HEK293 (cell line): Measurements from ENCODE around the gene KCNA4.

Source experiments
- CTCF ChIA-PET: fragments of 350-600 bp; formaldehyde crosslinking; extraction: SDS; loops from one replicate; lab custom pipeline; 2021; ENCODE audit warnings: antibody characterized with exemption; lab: Yijun Ruan, JAX
- POLR2A ChIA-PET: fragments of 300-600 bp; formaldehyde crosslinking; extraction: SDS; loops from one replicate; lab custom pipeline; 2020; ENCODE audit warnings: antibody characterized with exemption, inconsistent platforms; lab: Yijun Ruan, JAX
- H3K27ac ChIP-seq: fragments of 200-500 bp; sonication (Bioruptor generic); 2 replicates; pipeline ENCODE4 v1.5.1; 2014; ENCODE audit warnings: low read depth, low read length, control low read depth, inconsistent platforms; ENCODE audit errors: extremely low read depth
- H3K36me3 ChIP-seq, 2 experiments: fragments of 200-500 bp in 1 of 2; sonication (Bioruptor generic) in 1 of 2; 1 replicate in 1 of 2; 2 replicates in 1 of 2; pipeline ENCODE4 v1.5.1; 2014 to 2017; ENCODE audit warnings: inconsistent platforms in 2 of 2, low read length in 2 of 2; ENCODE audit not compliant: control insufficient read depth in 2 of 2, insufficient read depth in 1 of 2
- H3K4me1 ChIP-seq: fragments of 200-500 bp; sonication (Bioruptor generic); 2 replicates; pipeline ENCODE4 v1.5.1; 2014; ENCODE audit warnings: mild to moderate bottlenecking, low read length, inconsistent platforms; ENCODE audit not compliant: control insufficient read depth, insufficient read depth
- H3K4me3 ChIP-seq: 2 replicates; pipeline ENCODE4 v1.5.1; 2011; ENCODE audit warnings: low read depth, mild to moderate bottlenecking, control low read depth, low read length, moderate library complexity
- H3K9me3 ChIP-seq: fragments of 200-500 bp; sonication (Bioruptor generic); 2 replicates; pipeline ENCODE4 v1.5.1; 2014; ENCODE audit warnings: low read depth, low read length, inconsistent platforms; ENCODE audit not compliant: control insufficient read depth, insufficient read depth
- HOXC10 ChIP-seq: sonication (generic); formaldehyde crosslinking; IDR thresholded peaks from 2 replicates; pipeline ENCODE4 v1.8.1; 2023; ENCODE audit warnings: mild to moderate bottlenecking, missing genetic modification reagents
- WT1 ChIP-seq: fragments of 450-650 bp; formaldehyde crosslinking; IDR thresholded peaks from 2 replicates; pipeline ENCODE4 v1.5.1; 2016; ENCODE audit warnings: missing biosample characterization, missing genetic modification characterization
- ZBTB17 ChIP-seq: fragments of 450-650 bp; formaldehyde crosslinking; IDR thresholded peaks from 2 replicates; pipeline ENCODE4 v1.5.1; 2016; ENCODE audit warnings: missing biosample characterization, missing genetic modification characterization
- ZNF16 ChIP-seq: fragments of 450-650 bp; formaldehyde crosslinking; IDR thresholded peaks from 2 replicates; pipeline ENCODE4 v1.5.1; 2016; ENCODE audit warnings: low read depth, missing biosample characterization, missing genetic modification characterization
- ZNF211 ChIP-seq: fragments of 450-650 bp; formaldehyde crosslinking; IDR thresholded peaks from 2 replicates; pipeline ENCODE4 v1.5.1; 2016; ENCODE audit warnings: low read depth, missing biosample characterization, missing genetic modification characterization
- ZNF560 ChIP-seq: fragments of 450-650 bp; formaldehyde crosslinking; IDR thresholded peaks from 2 replicates; pipeline ENCODE4 v1.5.1; 2017; ENCODE audit warnings: missing biosample characterization, missing genetic modification characterization, borderline replicate concordance
- ZNF561 ChIP-seq: fragments of 450-650 bp; IDR thresholded peaks from 2 replicates; pipeline ENCODE4 v1.5.1; 2018; ENCODE audit warnings: missing biosample characterization, missing genetic modification characterization, borderline replicate concordance
- ZNF701 ChIP-seq: fragments of 450-650 bp; formaldehyde crosslinking; IDR thresholded peaks from 2 replicates; pipeline ENCODE4 v1.5.1; 2016; ENCODE audit warnings: missing biosample characterization, missing genetic modification characterization
- ZNF768 ChIP-seq: fragments of 450-650 bp; formaldehyde crosslinking; IDR thresholded peaks from 2 replicates; pipeline ENCODE4 v1.5.1; 2018; ENCODE audit warnings: missing biosample characterization, mild to moderate bottlenecking, missing genetic modification characterization
- ZNF792 ChIP-seq: fragments of 450-650 bp; formaldehyde crosslinking; IDR thresholded peaks from 2 replicates; pipeline ENCODE4 v1.5.1; 2016; ENCODE audit warnings: missing biosample characterization, missing genetic modification characterization
- ZSCAN23 ChIP-seq: fragments of 450-650 bp; formaldehyde crosslinking; IDR thresholded peaks from 2 replicates; pipeline ENCODE4 v1.5.1; 2016; ENCODE audit warnings: missing biosample characterization, missing genetic modification characterization
- TF ChIP-seq, protein P1 (sequence below): fragments of 450-650 bp; formaldehyde crosslinking; IDR thresholded peaks from 2 replicates; pipeline ENCODE4 v1.5.1; 2016; ENCODE audit warnings: missing biosample characterization, missing genetic modification characterization
- TF ChIP-seq, protein P2 (sequence below): fragments of 450-650 bp; formaldehyde crosslinking; IDR thresholded peaks from 2 replicates; pipeline ENCODE4 v1.5.1; 2016; ENCODE audit warnings: missing biosample characterization, missing genetic modification characterization, low read depth
- TF ChIP-seq, protein P3 (sequence below): fragments of 450-650 bp; IDR thresholded peaks from 2 replicates; pipeline ENCODE4 v1.5.1; 2018; ENCODE audit warnings: missing biosample characterization, mild to moderate bottlenecking, missing genetic modification characterization
- TF ChIP-seq, protein P4 (sequence below): fragments of 450-650 bp; formaldehyde crosslinking; conservative IDR thresholded peaks from 2 replicates; pipeline ENCODE4 v1.5.1; 2016; ENCODE audit warnings: low read depth, missing biosample characterization, missing genetic modification characterization

Gene KCNA4

DNA sequence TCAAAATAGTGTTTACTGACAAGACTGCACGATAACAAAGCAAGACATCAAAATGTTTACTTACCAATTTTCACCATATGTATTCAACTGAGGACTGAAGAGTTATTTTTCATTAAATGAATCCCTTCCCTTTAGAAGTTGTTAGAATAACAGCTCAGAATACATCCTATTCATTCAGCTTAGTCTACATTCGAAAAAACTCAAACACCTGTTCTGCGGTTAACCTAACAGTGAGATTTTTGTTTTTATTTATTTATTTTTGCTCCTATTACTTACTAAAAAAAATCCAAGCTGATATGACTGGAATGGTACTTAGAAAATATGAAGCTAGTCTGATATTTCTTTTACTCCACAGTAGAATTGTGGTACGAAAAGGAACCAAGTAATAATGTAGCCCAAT, 10.0 kb downstream of the KCNA4 start (continued):
- TF ChIP-seq, protein P1, sequence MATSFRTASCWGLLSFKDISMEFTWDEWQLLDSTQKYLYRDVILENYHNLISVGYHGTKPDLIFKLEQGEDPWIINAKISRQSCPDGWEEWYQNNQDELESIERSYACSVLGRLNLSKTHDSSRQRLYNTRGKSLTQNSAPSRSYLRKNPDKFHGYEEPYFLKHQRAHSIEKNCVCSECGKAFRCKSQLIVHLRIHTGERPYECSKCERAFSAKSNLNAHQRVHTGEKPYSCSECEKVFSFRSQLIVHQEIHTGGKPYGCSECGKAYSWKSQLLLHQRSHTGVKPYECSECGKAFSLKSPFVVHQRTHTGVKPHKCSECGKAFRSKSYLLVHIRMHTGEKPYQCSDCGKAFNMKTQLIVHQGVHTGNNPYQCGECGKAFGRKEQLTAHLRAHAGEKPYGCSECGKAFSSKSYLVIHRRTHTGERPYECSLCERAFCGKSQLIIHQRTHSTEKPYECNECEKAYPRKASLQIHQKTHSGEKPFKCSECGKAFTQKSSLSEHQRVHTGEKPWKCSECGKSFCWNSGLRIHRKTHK, result no peak
- TF ChIP-seq ZNF561 (tag by site-specific recombination) (no peak), WT1 (tag by site-specific recombination) (no peak), ZNF792 (tag by site-specific recombination) (no peak), ZNF768 (tag by site-specific recombination) (no peak), ZNF211 (tag by site-specific recombination) (no peak), HOXC10 (CRISPR knock-in tag) (no peak)
- TF ChIP-seq, protein P2, sequence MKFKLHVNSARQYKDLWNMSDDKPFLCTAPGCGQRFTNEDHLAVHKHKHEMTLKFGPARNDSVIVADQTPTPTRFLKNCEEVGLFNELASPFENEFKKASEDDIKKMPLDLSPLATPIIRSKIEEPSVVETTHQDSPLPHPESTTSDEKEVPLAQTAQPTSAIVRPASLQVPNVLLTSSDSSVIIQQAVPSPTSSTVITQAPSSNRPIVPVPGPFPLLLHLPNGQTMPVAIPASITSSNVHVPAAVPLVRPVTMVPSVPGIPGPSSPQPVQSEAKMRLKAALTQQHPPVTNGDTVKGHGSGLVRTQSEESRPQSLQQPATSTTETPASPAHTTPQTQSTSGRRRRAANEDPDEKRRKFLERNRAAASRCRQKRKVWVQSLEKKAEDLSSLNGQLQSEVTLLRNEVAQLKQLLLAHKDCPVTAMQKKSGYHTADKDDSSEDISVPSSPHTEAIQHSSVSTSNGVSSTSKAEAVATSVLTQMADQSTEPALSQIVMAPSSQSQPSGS, result no peak
- TF ChIP-seq, protein P3, sequence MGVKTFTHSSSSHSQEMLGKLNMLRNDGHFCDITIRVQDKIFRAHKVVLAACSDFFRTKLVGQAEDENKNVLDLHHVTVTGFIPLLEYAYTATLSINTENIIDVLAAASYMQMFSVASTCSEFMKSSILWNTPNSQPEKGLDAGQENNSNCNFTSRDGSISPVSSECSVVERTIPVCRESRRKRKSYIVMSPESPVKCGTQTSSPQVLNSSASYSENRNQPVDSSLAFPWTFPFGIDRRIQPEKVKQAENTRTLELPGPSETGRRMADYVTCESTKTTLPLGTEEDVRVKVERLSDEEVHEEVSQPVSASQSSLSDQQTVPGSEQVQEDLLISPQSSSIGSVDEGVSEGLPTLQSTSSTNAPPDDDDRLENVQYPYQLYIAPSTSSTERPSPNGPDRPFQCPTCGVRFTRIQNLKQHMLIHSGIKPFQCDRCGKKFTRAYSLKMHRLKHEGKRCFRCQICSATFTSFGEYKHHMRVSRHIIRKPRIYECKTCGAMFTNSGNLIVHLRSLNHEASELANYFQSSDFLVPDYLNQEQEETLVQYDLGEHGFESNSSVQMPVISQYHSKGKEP (tag by site-specific recombination), result no peak

DNA sequence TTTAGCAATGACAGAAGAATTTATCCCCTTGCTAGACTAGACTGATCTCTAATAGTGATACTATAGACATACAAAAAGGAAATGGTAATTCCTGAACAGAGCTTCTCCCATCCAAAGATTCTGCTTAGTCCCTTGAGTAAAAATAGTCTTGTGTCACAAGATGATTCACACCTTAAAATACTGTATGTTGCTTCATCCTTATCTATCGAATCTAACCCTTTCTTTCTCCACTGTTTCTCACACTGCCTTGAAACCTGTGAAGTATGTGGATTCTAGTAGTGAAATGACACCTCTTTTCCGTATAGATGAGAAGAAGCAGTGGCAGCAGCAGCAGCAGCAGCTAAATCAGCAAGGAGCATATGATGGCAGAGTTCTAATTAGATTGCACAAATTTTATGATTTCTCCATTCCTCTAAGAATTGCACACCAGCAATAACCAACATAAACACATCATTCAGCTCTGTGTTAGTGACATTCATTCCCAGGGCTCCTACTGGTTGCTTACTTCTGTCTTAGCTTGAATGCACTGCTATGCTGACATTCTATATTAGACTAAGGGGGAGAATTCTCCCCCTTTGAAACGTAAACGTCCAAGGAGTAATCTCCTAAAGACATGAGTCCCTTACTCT, 14.6 kb downstream of the KCNA4 start:
- Histone ChIP-seq H3K9me3 (no peaks in the 10 kb centered on the region), H3K4me1 (no peaks in the 10 kb centered on the region), H3K36me3 (no peaks in the 10 kb centered on the region), H3K27ac (no peak overlapping the region), H3K4me3 (no peak overlapping the region)
- TF ChIP-seq ZNF701 (tag by site-specific recombination), result no peak
- TF ChIP-seq ZSCAN23 (tag by site-specific recombination), result no peak
- TF ChIP-seq ZNF560 (tag by site-specific recombination), result no peak
- TF ChIP-seq ZBTB17 (tag by site-specific recombination), result no peak
- TF ChIP-seq, protein P4, sequence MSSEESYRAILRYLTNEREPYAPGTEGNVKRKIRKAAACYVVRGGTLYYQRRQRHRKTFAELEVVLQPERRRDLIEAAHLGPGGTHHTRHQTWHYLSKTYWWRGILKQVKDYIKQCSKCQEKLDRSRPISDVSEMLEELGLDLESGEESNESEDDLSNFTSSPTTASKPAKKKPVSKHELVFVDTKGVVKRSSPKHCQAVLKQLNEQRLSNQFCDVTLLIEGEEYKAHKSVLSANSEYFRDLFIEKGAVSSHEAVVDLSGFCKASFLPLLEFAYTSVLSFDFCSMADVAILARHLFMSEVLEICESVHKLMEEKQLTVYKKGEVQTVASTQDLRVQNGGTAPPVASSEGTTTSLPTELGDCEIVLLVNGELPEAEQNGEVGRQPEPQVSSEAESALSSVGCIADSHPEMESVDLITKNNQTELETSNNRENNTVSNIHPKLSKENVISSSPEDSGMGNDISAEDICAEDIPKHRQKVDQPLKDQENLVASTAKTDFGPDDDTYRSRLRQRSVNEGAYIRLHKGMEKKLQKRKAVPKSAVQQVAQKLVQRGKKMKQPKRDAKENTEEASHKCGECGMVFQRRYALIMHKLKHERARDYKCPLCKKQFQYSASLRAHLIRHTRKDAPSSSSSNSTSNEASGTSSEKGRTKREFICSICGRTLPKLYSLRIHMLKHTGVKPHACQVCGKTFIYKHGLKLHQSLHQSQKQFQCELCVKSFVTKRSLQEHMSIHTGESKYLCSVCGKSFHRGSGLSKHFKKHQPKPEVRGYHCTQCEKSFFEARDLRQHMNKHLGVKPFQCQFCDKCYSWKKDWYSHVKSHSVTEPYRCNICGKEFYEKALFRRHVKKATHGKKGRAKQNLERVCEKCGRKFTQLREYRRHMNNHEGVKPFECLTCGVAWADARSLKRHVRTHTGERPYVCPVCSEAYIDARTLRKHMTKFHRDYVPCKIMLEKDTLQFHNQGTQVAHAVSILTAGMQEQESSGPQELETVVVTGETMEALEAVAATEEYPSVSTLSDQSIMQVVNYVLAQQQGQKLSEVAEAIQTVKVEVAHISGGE (tag by site-specific recombination), result no peak
- TF ChIP-seq ZNF16, result no peak
- ChIA-PET POLR2A (no interaction called here), CTCF (interaction anchor here (1.0 to 2.1 kb wide), 2 partner anchors 48 to 141 kb away, joined by 3 to 6 read pairs; no protein-coding TSS in a partner anchor)
